Progenitor cell of endocrine pancreas (in vitro differentiated cells): Measurements from ENCODE around the gene BPIFB2. TPM values are rescaled to one million over a fixed set of nuclear protein-coding genes. Genes with fewer than 3 reads are reported as not detected.

ENCODE experiments used
- DNase-seq: peaks from one replicate; pipeline ENCODE4 v3.0.0; 2021; ENCODE audit warnings: low spot score; ENCODE audit not compliant: unreplicated experiment
- H3K27ac Mint-ChIP-seq: 2 replicates; pipeline ENCODE4 v1.8.0; 2021; ENCODE audit warnings: mild to moderate bottlenecking, moderate library complexity, mixed read lengths
- H3K27me3 Mint-ChIP-seq: 2 replicates; pipeline ENCODE4 v1.8.0; 2021; ENCODE audit warnings: mixed read lengths
- H3K36me3 Mint-ChIP-seq: 2 replicates; pipeline ENCODE4 v1.8.0; 2022; ENCODE audit warnings: mixed read lengths; ENCODE audit not compliant: insufficient read depth
- H3K4me1 Mint-ChIP-seq: 2 replicates; pipeline ENCODE4 v1.8.0; 2021; ENCODE audit warnings: low read depth, mixed read lengths
- H3K4me3 Mint-ChIP-seq: 2 replicates; pipeline ENCODE4 v1.8.0; 2021; ENCODE audit warnings: low read depth, mild to moderate bottlenecking, moderate library complexity, mixed read lengths
- H3K9me3 Mint-ChIP-seq: 2 replicates; pipeline ENCODE4 v1.8.0; 2021; ENCODE audit warnings: low read depth, mixed read lengths
- CTCF ChIP-seq: fragments of 200-600 bp; sonication (generic); IDR thresholded peaks from one replicate; pipeline ENCODE4 v1.5.0; 2021; ENCODE audit warnings: antibody characterized with exemption, mild to moderate bottlenecking; ENCODE audit not compliant: unreplicated experiment
- total RNA-seq: library from RNA; stranded (reverse); gene quantifications from 2 replicates; pipeline ENCODE4 v1.2.1, GENCODE V29; 2021

BPIFB2 gene
- total RNA-seq, 1 donor from 2014 or later: not detected

- TF ChIP-seq CTCF: no peak
- no peaks in the 10 kb centered on the region for H3K36me3 Mint-ChIP-seq
- H3K27ac Mint-ChIP-seq: no peak overlapping the region
- H3K4me3 Mint-ChIP-seq: no peak overlapping the region
- peaks cover 4% of the 10 kb centered on the region for H3K27me3 Mint-ChIP-seq
- no peak for DNase-seq
- H3K4me1 Mint-ChIP-seq: no peaks in the 10 kb centered on the region
- no peaks in the 10 kb centered on the region for H3K9me3 Mint-ChIP-seq
Observed at GRCh38 chr20:33022694-33023438, 15.4 kb downstream of the BPIFB2 start.

DNA sequence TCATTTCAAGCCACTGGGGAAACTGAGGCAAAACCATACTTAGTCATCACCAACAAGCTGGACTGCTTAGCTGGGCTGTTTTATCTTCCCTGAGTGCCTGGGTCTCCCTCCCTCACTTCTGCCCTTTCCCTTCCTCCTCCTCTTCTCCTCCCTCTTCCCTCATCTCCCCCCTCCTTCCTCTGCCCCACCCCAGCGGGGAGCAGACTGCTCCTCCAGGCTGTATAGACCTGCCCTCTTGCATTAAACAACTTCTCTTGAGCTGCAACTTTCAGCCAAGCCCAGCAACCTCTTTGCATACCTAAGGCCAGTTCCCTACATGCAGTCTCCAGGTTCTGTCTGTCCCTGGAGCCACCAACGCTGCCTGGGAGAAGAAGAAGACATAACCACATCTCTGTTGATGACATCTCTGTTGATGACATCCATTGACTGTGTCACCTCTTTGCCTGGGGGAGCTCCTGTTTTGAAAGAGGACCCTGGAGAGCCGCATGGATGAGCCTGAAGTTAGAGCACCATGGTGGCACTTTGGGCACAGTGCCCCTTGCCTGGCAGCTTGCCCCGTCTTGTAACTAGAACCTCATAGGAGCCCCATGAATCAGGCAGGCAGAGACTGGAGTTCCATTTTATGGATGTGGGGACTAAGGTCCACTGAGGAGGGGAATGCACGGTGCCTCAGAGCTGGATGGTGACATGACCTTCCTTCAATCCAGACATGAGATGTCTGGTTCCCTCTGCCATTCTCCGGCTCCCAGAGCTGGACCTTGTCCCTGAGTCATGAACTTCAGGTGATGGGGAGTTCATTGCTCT is 16.1 kb downstream of the BPIFB2 start:
- H3K9me3 Mint-ChIP-seq: no peaks in the 10 kb centered on the region
- no peak for DNase-seq
- H3K27ac Mint-ChIP-seq: no peak overlapping the region
- H3K27me3 Mint-ChIP-seq: peaks cover 4% of the 10 kb centered on the region
- no peak for TF ChIP-seq CTCF
- H3K4me1 Mint-ChIP-seq: no peaks in the 10 kb centered on the region
- no peaks in the 10 kb centered on the region for H3K36me3 Mint-ChIP-seq
- H3K4me3 Mint-ChIP-seq: no peak overlapping the region

DNA sequence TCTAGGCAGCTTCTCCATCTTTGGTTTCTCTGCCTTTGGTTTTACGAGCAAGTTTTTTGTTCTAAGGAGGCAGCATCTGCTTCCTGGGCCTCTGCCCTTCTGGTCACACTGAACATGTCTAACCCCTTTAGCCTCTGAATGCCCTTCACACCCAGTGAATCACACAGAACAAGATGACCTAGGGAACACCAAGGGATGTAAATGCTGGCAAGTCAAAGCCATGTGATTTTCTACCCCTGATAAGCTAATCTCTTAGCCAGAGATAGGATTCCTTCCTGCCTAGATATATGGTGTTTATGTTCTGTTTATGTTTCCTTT is 16.7 kb downstream of the BPIFB2 start:
- Mint-ChIP-seq H3K9me3 (no peaks in the 10 kb centered on the region), H3K4me1 (no peaks in the 10 kb centered on the region), H3K27me3 (peaks cover under 1% of the 10 kb centered on the region), H3K4me3 (no peak overlapping the region), H3K36me3 (no peaks in the 10 kb centered on the region), H3K27ac (no peak overlapping the region)
- DNase-seq: no peak
- TF ChIP-seq CTCF: no peak

DNA sequence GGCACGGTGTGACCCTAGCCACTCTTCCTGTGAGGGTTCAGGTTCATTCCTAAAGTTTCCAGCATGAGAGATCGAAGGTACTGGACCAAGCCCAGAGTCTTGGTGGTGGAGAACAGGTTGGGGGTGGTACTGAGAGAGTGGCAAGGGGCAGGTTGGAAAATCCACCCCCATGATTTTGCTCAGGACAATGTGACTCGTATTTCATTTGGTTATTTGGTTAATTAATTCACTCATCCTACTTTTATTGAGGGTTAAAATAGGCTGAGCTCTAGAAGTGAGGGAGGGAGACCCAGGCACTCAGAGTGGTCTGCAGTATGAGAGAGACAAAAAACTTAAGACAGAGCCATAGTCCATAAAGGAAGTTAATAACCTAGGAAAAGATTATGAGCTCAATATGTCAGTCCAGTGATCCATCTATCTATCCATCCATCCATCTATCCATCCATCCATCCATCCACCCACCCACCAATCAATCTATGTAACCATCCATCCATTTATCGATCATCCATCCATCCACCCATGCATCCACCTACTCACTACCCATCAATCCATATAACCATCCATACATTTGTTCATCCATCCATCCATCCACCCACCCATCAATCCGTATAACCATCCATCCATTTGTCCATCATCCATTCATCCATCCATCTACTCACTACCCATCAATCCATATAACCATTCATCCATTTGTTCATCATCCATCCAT is 17.3 kb downstream of the BPIFB2 start:
- TF ChIP-seq CTCF: no peak
- H3K36me3 Mint-ChIP-seq: no peaks in the 10 kb centered on the region
- H3K4me3 Mint-ChIP-seq: no peak overlapping the region
- H3K27me3 Mint-ChIP-seq: no peaks in the 10 kb centered on the region
- no peak for DNase-seq
- no peak overlapping the region for H3K27ac Mint-ChIP-seq
- no peaks in the 10 kb centered on the region for H3K9me3 Mint-ChIP-seq
- no peaks in the 10 kb centered on the region for H3K4me1 Mint-ChIP-seq

GRCh38 chr20:33025318-33025876 is 17.9 kb downstream of the BPIFB2 start:
- no peak for DNase-seq
- no peaks in the 10 kb centered on the region for H3K27me3 Mint-ChIP-seq
- TF ChIP-seq CTCF: no peak
- no peaks in the 10 kb centered on the region for H3K4me1 Mint-ChIP-seq
- H3K9me3 Mint-ChIP-seq: no peaks in the 10 kb centered on the region
- H3K4me3 Mint-ChIP-seq: no peak overlapping the region
- no peaks in the 10 kb centered on the region for H3K36me3 Mint-ChIP-seq
- no peak overlapping the region for H3K27ac Mint-ChIP-seq
